Spleen (tissue), 3 donors: ENCODE measurements around the gene COL9A3.

Experiments
- POLR2A ChIP-seq, 3 donors: fragments of 450-650 bp; IDR thresholded peaks; one replicate each; pipeline ENCODE4 v1.5.1; 2017; ENCODE audit warnings: antibody characterized with exemption in 3 of 3, mild to moderate bottlenecking in 1 of 3
- POLR2AphosphoS5 ChIP-seq, 3 donors: sonication (generic); formaldehyde crosslinking; IDR thresholded peaks; one replicate each; pipeline ENCODE4 v1.5.1; 2017; ENCODE audit warnings: antibody characterized with exemption in 3 of 3

DNA sequence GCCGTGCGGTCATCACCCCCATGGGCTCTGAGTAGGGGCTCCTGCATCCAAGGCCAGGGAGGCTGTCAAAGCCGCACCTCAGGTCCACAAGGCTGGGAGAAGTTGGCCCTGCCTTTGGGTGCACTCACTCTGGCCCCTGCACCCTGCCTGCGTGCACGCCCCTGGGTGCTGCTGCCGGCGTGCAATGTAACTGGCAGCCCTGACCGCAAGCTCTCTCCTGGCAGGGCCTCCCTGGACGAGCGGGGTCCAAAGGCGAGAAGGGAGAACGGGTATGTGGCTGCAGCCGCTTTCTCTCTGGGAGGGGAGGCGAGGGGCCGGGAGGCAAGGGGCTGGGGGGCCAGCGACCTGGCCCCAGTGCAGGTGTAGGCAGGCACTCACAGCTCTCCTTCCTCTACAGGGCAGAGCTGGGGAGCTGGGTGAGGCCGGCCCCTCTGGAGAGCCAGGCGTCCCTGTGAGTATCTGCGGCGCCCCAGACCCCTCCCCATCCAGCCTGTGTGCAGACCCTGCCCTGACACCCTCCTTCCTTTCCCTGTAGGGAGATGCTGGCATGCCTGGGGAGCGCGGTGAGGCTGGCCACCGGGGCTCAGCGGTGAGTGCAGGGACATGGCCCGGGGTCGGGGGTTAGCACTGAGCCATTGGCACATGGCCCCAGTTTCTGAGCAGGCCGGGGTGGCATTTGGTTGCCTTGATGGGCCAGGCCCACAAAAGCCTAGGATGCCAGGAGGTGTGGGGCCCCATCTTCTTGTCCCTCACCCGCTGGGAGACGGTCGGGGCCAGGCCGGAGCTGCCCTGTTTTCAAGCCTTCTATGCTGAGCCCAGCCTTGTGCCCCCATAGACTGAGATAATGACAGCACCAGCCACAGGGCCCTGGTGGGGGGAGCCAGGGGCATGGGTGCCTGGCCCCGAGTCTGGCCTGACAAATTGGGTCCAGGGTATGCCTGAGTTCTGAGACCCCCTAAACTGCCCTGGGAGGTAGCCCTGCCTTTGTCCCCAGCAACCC is 12.7 kb downstream of the COL9A3 start:
- TF ChIP-seq POLR2AphosphoS5 (IDR thresholded peaks at IDR 0.05) (no peak), POLR2A (IDR thresholded peaks at IDR 0.05) (no peak)
